GM18867 (cell line): ENCODE results near the gene ACVR1B.

Source experiments
- ATAC-seq: cut with Tn5 transposase; IDR thresholded peaks from one replicate; pipeline ENCODE4 v1.9.1; 2021; ENCODE audit warnings: mild to moderate bottlenecking, moderate library complexity; ENCODE audit not compliant: unreplicated experiment

The ACVR1B gene

DNA sequence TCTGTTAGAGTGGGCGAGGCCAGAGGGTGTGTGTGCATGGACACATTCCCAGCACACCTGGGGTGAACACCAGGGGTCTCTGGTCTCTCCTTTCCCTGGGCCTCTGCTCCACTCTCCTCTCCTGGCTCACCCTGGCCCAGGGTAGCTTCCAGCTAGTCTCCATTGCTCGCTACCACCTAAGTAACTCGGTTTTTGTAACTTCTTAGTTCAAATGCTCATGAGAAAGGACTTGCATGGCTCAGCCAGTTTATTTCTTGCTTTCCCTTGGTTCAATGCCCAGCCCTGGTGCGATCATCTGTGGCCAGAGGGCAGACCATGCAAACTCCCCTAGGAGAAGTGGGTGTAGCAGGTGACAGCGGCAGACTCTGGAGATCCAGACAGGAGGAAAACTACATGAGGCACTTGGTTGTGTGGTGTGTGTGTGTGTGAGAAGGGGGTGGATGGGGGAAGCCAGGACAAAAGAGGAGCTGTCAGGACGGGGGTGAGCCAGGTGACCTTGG is 8.9 kb upstream of the ACVR1B start:
- no peak for ATAC-seq

DNA sequence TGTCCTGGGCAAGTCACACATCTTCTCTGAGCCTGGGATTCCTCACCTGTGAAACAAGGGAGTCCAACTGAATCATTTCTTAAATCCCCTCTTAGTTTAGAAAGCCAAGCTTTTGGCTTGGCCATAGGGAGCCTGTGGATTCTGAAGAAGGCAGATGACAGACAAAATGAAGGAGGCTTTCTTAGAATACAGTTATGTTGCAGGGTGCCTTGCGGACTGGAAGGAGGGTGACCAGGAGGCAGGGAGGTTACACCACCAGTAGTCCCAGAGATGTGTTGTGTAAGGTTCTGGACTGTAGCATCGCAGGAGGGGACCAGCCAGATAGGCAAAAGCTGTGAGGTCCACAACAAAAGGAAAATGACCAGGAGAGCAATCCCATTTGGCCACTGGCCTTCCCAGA is 8.2 kb upstream of the ACVR1B start:
- ATAC-seq, result no peak

DNA sequence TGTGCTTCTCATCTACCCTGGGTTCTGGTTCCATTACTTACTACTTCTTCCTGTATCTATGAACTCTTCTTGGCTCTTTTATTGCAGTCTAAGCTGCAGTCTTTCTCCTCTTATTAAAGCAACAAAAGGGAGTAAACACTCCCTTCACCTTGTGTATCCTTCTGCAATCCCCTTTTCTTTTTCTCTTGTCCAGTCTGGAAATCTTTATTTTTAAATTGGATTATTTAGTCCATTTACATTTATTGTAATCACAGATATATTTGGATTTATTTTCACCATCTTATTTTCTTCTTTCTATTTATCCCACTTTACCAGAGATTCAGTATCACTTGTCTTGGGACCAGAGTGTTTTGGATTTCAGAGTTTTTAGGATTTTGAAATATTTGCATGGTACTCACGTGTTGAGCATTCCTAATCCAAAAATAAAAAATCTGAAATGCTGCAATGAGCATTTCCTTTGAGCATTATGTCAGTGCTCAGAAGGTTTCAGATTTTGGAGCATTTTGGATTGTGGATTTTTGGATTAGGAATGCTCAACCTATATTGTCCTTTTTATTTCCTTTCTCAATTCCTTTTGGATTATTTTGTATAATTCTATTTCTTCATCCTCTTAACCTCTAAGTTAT is 6.8 kb upstream of the ACVR1B start:
- ATAC-seq, result no peak

DNA sequence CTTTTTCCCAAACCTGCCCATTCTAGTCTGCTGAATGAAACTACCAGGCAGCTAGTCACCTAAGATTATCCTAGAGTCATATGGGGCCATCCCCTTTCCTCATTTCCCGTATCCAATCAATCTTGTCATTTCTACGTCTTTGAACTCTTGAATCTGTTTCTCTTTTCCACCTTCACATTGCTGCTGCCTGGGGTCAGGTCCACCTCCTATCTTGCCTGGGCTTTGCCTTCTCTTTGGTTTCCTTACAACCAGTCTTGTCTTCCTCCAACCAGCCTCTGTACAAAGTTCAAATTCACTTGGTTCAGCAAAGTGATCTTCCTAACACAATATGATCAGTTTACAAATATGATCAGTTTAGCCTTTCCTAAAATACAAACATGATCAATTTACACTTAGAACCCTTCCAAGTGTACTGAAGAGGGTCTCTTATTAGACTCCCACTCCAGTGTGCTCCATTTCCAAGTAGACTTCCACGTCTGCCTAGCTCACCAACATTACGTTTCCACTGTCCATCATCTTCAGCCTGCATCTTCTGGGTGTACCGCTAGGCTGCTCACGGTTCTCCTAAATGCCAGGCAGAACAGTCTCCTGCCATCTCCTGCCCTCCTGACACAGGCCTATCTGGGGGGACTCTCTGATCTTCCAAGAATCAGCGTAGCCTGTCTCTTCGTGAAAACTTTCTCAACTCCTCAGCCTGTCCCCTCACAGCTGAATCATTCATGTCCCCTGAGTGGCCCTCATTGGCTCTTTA is 4.1 kb upstream of the ACVR1B start:
- no peak for ATAC-seq

DNA sequence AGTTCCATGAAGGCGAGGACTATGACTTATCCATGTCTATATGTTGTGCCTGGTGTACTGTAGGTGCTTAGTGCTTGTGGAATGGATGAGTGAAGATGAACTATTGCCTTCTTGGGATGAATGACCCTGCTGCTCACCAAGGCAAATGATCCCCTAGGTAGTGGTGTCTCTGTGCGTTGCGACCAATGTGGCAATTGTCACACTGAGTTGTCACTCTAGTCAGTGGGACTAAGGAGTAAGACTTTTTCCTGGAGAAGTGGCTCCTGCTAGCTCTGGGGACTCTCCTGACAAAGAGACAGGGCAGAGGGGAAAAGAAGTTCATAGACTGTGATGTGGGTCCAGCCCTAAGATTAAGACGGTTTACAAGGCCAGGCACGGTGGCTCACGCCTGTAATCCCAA is 3.4 kb upstream of the ACVR1B start:
- no peak for ATAC-seq

DNA sequence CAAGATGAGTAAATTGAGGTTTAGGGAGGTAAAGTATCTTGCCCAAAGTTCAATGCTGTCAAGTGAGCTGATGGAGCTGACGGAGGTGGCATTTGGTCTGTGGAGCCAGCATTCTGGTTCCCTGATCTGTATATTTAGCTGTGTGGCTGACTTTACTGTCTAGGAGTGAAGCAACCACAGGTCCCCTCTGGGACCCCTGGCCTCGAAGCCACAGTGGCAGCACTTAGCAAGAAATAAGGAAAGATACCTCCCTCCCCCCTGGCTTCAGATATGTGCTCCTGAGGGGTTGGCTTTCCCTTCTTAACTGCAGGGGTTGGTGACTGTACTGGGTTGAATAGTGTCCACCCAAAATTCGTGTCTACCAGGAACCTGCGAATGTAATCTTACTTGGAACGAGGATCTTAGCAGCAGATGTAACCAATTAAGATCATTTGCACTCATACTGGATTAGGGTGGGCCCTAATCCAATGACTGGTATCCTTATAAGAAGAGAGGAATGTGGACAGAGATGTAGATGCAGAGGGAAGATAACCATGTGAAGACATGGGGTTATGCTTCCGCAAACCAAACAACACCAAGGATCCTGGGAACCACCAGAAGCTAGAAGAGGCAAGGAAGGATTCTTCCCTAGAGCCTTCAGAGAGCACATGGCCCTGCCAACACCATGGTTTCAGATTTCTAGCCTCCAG is 2.0 kb upstream of the ACVR1B start:
- no peak for ATAC-seq

DNA sequence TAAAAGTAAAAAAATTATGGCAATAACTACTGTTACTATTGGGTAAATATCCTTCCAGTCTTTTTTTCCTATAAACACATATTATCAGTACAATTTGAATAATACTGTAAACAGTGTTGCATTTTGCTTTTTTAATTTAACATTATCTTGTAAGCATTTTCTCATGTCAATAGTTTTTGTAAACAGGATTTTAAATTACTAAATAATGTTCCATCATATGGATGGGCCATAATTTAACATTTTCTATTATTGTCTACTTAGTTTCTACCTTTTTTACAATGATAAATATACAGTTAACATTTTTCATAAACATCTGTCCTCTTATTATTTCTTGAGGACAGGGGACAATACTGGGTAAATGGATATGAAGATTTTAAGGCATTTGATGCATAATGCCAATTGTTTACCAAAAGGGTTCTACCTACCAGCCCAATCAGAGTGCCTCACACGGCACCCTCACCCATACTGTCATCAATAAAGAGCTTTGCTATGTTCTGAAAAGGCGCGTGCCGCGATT is 759 bp upstream of the ACVR1B start:
- no peak for ATAC-seq

DNA sequence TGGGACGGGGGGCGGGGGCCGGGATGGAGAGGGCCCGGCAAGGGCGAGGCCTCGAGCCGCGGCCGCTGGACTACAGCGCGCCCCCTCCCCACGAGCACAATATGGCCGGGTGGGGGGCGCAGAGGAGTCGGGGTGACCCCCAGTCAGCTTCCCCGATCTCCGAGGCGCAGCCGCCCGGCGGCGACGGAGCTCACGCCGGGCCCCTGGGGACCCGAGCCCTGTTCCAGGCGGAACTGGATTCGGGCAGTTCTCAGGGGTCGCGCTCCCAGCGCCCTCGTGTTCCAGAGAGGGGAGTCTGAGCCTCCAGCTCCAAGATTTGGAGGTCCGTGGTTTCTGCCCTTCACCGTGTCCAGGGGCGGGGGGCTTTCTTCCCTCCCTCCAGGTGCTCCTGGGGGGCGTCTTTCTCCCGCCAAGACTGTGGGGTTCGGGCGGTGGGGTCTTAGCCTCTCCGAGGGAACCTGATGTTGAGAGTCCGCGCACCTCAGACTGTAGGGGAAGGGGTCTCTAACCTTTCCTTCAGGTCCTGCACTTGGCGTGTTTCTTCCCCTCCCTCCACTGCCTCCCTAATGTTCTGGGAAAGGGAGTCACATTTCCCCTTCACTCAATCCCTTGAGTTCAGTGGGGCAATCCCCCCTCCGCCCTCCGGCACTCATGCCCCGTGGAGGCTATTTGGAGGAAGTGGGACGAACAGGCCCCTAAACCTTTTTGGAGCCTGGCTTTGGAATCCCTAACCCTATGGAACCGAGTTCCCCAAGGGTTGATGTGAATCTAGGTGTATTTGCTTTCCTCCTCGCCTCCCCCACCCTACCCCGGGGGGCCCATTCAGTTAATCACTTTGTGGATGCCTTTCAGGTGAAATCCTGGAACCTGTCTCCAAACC is 584 bp downstream of the ACVR1B start:
- peak; percentile 9 for ATAC-seq

DNA sequence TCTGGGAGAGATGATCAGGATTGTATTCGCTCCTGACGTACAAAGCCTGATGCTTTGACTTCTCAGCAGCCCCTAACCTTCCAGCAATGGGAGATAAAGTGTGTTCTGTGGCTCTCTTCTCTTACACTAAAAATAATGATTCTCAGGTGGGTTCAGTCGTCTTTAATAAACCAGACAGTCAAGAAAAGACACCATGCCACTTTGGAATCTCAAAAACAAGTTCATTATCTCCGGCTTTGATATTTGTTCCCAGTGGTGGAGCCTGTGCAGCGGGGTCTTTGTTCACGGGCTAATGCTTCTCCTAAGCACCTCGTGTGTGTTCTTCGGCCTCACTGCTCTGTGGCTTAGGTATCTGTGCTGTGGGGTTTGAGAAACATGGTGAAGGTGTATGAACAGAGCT is 1.6 kb downstream of the ACVR1B start:
- no peak for ATAC-seq

DNA sequence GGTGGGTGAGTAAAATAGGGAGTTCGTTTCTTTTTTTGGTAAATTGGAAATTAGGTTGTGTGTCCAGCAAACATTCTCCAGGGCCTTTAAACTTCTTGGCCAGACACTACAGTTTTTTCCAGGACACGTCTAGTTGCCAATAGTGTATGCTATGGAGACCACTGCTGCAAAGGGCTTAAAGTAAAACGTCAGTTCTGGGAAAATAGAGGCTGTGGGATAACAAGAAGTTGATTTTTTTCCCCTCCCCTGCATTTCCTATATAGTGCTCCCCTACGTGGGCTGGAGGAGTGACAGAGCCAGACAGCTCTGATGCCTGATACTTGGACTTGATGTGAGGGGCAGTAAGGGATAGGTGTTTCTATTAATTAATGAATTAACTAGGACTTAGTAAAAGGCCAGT is 2.4 kb downstream of the ACVR1B start:
- ATAC-seq, result no peak

DNA sequence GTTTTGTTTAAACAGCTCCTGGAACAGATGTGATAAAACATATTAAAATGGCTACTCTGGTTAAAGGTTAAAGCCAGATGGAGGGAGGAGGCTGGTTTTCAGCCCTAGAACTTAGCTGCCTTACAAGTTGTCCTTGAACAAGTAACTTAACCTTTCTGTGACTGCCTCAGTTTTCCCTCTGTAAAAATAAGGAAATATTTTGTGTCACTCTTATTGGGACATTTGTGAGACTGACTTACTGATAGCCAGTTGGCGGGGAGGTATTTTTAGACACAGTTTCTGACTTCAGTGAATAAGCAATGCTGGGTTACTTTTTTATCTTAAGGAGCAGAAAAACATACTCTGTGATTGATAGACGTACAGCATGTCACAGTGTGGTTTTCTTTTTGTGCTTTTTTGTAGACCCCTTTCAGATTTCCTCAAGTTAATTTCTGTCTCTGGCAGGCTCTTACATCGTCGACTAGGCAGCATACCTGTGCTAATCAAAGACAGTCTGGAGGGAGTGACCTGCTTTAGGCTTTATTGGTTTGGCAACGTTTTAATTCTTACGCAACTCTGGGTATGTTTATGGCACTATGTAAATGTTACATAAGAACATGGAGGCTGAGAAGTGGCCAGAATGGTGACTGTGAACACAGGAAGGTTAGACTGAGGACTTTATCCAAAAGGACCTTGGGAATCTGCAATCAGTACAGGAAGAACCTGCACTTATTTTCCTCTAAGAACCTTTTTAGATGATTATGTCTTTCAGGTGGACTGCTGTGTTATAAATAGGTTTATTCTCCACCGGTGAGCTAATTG is 3.3 kb downstream of the ACVR1B start:
- no peak for ATAC-seq

DNA sequence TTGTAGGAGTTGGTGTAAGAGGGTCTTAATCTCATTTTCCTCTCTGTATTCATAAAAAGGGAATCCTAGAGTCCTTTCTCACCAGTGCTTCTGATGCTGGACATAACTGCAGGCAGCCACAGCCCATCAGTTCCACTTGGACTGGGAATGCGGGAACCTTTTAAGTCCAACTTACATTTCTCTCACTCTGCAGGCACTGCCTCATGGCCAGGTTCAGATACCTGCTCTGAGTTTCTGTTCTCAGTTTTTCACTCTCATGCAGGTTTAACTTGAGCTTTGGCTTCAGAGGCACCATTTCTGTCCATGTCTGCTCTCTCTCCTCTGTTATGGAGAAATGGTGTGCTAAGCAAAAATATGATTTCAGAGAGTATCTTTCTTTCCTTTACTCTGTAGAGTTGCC is 4.2 kb downstream of the ACVR1B start:
- ATAC-seq, result no peak

DNA sequence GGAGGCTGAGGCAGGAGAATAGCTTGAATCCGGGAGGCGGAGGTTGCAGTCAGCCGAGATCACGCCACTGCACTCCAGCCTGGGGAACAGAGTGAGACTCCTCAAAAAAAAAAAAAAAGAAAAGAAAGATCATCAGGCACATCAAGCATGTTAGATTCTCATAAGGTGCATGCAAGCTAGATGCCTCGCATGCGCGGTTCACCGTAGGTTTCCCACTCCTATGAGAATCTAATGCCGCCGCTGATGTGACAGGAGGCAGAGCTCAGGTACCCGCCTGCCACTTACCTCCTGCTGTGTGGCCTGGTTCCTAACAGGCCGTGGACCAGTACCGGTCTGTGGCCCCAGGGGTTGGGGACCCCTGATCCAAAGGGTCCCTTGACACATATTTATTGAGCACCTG is 7.0 kb downstream of the ACVR1B start:
- ATAC-seq, result no peak

DNA sequence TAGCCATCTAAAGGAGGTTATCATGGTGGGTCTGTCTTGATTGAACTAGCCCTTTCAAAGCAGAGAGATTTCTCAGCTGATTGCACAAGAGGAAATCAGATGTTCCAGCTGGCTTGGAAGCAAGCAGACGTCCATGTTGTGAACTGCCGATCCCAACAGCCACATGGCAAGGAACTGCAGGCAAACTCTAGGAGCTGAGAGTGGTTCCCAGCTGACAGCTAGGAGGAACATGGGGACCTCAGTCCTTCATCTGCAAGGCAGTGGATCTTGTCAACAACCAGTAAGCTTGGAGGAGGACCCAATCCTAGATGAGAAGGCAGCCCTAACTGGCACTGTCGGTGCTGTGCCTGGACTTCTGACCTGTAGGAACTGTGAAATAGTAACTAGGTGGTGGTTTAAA is 7.7 kb downstream of the ACVR1B start:
- no peak for ATAC-seq

DNA sequence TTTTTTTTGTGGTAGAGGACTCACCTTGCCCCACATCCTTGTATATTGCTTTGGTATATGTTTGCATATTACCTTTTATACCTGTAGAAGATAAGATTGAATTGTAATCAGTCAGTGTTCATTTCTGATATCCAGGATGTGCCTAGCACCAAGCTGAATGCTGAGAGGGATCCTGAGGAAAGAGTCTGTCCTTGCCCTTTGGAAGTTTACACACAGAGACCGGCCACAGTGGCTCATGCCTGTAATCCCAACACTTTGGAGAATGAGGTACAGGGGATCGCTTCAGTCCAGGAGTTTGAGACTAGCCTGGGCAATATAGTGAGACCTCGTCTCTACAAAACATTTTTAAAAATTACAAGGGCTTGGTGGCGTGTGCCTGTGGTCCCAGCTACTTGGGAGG is 8.4 kb downstream of the ACVR1B start:
- no peak for ATAC-seq

DNA sequence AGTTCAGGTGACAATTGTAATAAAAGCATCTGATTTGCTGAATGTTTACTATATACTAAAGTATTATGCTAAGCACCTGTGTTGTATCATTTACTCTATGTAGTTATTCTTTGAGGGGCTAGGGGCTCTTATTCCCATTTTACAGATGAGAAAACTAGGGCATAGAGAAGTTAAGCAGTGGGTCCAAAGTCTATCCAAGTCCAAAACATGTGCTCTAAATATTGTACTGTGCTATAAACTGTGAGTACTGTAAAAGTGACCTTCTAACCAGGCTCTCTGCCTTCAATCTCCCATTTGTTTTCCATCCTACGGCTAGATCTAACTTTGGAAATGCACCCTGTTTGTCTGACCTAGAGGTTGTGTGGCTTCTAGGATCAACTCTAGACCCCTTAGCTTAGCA is 9.0 kb downstream of the ACVR1B start:
- no peak for ATAC-seq

DNA sequence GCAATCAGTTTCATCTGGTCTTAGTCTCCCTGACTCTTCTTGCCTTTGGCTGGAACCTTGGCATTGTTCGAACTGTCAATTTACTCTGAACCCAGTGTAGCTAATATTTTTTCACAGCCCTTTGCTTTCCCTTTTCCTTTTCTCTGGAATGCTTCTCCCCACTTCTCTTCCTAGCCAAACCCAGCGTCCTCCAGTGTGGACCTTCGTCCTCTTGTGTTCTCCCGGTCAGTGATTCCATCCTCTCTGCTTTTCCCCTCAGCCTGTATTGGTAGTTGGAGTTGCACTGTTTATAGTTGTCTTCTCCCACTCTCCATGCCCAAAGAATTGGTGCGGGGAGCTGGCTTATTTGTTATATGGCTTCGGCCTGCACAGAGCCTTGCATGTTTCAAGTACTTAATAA is 9.4 kb downstream of the ACVR1B start:
- no peak for ATAC-seq

DNA sequence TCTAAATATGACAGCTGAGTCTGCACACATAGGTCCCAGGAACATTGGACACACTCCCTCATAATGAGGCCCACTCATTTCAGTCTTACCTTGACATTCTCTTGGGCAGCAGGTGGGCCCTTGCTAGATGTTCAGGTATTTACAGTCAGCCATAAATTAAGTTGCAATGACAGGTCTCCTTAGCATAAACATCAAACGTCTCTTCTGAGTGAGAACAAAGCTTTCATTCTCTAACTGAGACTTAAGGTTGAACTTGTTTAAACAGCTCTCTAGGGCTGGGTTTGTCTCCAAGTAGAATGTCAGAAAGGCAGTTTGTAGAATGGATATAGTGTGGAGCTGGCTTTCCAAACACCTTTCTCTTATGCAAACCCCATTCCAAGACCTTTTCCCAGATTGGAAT is 10.3 kb downstream of the ACVR1B start:
- ATAC-seq, result no peak

DNA sequence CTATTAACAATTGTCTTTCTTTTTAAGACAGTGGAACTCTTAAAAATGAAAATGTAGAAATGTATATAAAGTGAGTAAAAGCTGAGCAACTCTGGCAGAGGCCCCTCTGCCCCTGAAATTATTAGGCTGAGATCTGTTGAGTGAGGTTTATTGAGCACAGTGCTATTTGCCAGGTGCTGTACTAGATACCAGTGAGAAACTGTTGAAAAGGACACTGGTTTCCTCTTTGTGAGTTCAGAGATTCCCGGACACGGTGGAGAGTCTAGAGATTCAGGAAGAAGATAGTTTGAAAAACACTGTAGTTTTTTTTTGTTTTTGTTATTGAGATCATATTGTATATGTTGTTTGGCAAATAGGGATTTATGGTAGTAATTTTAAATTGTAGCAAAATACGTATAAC is 11.2 kb downstream of the ACVR1B start:
- no peak for ATAC-seq

DNA sequence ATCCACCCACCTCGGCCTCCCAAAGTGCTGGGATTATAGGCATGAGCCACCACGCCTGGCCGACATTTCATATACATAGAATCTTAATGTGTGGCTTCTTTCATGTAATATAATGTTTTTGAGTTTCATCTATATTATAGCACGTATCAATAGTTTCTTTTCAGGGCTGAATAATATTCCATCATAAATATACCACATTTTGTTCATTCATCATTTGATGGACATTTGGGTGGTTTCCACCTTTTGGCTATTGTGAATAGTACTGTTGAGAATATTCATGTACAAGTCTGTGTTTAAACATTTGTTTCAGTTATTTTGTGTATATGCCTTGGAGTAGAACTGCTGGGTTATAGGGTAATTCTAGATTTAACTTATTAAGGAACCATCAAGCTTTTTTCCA is 12.0 kb downstream of the ACVR1B start:
- no peak for ATAC-seq
